SH-SY5Y (cell line): ENCODE results near the gene FRMD8.

Experiments used
- GATA2 ChIP-seq: IDR thresholded peaks from 2 replicates; pipeline ENCODE4 v1.6.1; 2011; ENCODE audit warnings: mild to moderate bottlenecking, low read depth, low read length
- GATA3 ChIP-seq: IDR thresholded peaks from 2 replicates; pipeline ENCODE4 v1.6.1; 2011; ENCODE audit warnings: low read depth, mild to moderate bottlenecking, low read length, moderate library complexity

FRMD8 gene

DNA sequence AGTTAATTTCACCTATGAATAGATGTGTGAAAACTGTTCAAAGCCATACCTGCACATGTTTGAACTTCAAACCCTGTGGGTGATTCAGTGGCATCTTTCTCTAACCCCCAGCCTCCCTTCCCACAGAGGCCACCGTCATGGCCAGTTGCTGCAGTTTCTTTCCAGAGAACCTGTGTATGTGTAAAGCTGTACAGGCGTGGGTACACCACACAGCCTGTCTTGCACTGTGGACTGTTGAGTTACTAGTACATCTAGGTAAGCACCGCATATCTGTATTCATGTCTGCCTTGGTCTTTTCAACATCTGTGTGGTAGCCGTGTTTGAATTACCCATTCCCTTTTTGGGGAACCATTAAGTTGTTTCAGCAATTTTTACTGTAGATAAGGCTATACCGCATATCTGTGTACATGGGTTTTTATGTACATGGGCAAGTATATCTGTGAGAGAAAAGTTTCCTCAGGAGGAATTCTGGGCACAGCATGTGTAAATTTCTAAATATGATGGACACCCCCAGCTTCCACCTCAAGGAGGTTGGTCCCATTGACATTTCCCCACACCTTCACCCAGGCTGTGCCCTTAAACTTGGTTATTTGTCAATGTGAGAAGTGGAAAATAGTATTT lies 50.1 kb downstream of the FRMD8 start:
- TF ChIP-seq GATA3 = no peak
- no peak for TF ChIP-seq GATA2

DNA sequence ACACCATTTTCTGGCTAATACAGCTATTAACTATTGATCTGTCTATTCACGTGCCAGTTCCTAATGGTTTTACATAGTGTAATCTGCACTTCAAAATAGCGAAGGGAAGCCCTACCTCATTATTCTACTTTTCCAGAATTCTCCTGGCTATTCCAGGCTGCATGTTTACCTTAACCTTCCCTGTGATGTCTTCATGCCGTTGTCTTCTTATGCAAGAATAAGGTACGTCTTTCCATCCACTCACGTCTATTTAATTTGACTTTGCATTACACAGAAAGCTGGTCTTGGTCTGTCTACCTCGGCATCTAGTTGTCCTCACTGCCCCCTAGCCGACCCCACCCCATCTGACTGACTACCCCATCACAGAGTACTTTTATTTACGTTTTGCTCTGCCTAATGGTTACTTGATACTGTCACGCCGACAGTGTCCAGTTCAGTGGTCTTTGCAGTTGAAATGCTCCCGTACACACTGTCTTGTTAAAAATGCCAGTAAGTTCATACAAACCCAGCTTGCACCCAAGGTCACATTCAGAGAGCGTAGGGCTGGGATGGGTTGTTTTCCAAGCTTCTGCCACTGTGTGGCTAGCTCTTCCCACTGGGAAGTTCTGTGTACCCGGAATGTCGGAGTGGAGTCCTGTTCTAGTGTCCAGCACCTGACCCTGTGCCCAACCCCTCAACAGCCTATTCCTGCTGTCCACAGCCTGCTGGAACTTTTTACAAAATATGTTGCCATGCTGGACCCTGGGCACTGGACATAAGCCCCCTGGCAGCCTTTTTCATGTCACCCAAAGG lies 51.2 kb downstream of the FRMD8 start:
- TF ChIP-seq GATA3 = no peak
- TF ChIP-seq GATA2 = no peak

GRCh38 chr11:65438257-65439151 lies 52.1 kb downstream of the FRMD8 start:
- TF ChIP-seq GATA2 (no peak), GATA3 (no peak)

GRCh38 chr11:65439331-65440181 lies 53.1 kb downstream of the FRMD8 start:
- TF ChIP-seq GATA3 (no peak), GATA2 (no peak)

- TF ChIP-seq GATA2 = no peak
- TF ChIP-seq GATA3 = no peak
These were observed 54.5 kb downstream of the FRMD8 start for GRCh38 chr11:65440831-65441499.

DNA sequence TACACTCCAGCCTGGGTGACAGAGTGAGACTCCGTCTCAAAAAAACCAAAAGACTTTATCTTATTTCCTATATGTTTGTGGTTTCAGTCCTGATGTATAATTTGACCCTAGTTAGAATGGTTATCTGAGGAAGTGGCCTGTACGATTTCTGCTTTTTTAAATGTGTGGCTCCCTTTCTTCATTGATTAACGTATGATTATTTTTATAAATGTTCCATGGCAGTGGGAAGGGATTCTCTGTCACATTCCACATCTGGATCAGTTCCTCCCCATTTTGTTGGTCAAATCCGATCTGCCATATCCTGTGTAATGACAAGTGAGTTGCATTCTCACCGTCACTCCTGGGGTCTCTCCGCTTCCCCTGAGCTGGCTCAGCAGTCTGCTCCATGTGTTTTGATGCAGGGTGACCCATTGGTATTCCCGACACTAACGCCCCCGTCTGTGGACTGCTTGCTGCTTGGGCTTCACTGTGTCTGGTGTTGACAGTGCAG lies 56.5 kb downstream of the FRMD8 start:
- TF ChIP-seq GATA2 = no peak
- no peak for TF ChIP-seq GATA3

DNA sequence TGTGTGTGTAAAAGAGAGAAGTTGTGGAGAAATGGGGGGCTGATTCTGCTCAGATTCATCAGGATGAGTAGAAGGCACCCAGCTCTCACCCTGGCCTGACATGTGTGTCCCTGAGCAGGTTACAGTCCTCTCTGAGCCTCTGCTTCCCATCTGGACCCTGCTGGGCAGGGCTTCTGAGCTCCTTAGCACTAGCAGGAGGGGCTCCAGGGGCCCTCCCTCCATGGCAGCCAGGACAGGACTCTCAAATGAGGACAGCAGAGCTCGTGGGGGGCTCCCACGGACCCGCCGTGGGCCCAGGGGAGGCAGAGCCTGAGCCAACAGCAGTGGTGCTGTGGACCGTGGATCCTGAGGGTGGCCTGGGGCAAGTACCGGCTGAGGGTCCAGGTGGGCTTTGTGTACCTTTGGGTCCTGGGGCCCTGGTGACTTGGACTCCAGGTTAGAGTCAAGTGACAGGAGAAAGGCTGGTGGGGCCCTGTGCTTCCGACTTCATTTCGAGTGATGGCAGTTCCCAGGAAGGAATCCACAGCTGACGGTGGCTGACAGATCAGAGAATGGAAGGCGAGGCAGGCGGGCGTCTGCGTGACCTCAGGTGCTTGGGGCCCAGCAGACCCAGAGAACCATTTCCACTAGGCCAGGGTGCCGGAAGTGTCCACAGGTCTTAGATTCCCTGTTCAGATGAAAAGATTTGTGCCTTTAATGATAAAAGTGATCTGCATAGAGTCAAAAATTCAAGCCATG lies 58.0 kb downstream of the FRMD8 start:
- TF ChIP-seq GATA2 (no peak), GATA3 (no peak)

DNA sequence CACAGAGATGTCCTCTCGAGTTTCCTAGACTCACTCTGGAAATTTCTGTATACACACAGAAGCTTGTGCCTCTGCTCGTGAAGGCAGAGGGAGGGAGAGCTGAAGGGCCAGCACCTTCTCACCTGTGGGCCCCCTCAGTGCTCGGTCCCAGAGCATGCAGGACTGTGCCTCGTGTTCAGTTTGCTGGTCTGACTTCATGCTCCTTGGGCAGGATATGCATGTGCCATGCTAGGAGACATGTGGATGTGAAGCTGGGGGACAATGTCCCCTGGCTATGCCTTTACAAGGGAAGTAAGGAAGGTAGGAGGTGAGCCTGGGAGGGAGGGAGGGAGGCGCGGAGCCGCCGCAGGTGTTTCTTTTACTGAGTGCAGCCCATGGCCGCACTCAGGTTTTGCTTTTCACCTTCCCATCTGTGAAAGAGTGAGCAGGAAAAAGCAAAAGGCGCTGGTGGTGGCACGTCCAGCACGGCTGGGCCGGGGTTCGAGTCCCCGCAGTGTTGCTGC lies 58.7 kb downstream of the FRMD8 start:
- TF ChIP-seq GATA3 = no peak
- TF ChIP-seq GATA2 = no peak

- TF ChIP-seq GATA3 (no peak), GATA2 (no peak)
These were observed 59.4 kb downstream of the FRMD8 start for GRCh38 chr11:65445604-65446445.

GRCh38 chr11:65446446-65447277 lies 60.2 kb downstream of the FRMD8 start:
- no peak for TF ChIP-seq GATA2
- TF ChIP-seq GATA3 = no peak

- TF ChIP-seq GATA2 = no peak
- TF ChIP-seq GATA3 = no peak
These were observed 61.6 kb downstream of the FRMD8 start for GRCh38 chr11:65448074-65448417.
